MM.1S (cell line): Measurements from ENCODE around the gene SLC2A4RG.

Source experiments
- DNase-seq: peaks from one replicate; pipeline ENCODE4 v3.0.0-alpha.2; 2015
- H2AFZ ChIP-seq: fragments of 300-600 bp; sonication (generic); 2 replicates; pipeline ENCODE4 v1.6.0; 2016; ENCODE audit warnings: antibody characterized with exemption, low read length
- H3F3A ChIP-seq: fragments of 300-600 bp; sonication (generic); 2 replicates; pipeline ENCODE4 v1.6.1; 2016; ENCODE audit warnings: mild to moderate bottlenecking, antibody characterized with exemption, low read length, moderate library complexity, mixed read lengths; ENCODE audit not compliant: insufficient read depth
- H3K27ac ChIP-seq: fragments of 300-600 bp; sonication (generic); 2 replicates; pipeline ENCODE4 v1.5.1; 2016; ENCODE audit warnings: mild to moderate bottlenecking, low read length
- H3K27me3 ChIP-seq: fragments of 300-600 bp; sonication (generic); replicated peaks from 2 replicates; pipeline ENCODE4 v1.6.0; 2016; ENCODE audit warnings: low read length; ENCODE audit not compliant: insufficient read depth
- H3K36me3 ChIP-seq: fragments of 300-600 bp; sonication (generic); replicated peaks from 2 replicates; pipeline ENCODE4 v1.6.1; 2016; ENCODE audit warnings: mild to moderate bottlenecking, low read length, mixed read lengths; ENCODE audit not compliant: insufficient read depth
- H3K4me1 ChIP-seq: fragments of 300-600 bp; sonication (generic); 2 replicates; pipeline ENCODE4 v1.6.1; 2016; ENCODE audit warnings: low read length, mixed read lengths
- H3K4me2 ChIP-seq: fragments of 300-600 bp; sonication (generic); 2 replicates; pipeline ENCODE4 v1.6.0; 2016; ENCODE audit warnings: low read depth, low read length
- H3K4me3 ChIP-seq: fragments of 300-600 bp; sonication (generic); 2 replicates; pipeline ENCODE4 v1.5.1; 2016; ENCODE audit warnings: low read length, mixed read lengths
- H3K79me2 ChIP-seq: fragments of 300-600 bp; sonication (generic); 2 replicates; pipeline ENCODE4 v1.6.1; 2016; ENCODE audit warnings: mixed run types, low read length, mixed read lengths
- H3K9ac ChIP-seq: fragments of 300-600 bp; sonication (generic); 2 replicates; pipeline ENCODE4 v1.6.1; 2016; ENCODE audit warnings: low read length, mixed read lengths
- H3K9me2 ChIP-seq: fragments of 300-600 bp; sonication (generic); replicated peaks from 2 replicates; pipeline ENCODE4 v1.6.1; 2016; ENCODE audit warnings: mild to moderate bottlenecking, low read length, mixed read lengths; ENCODE audit not compliant: insufficient read depth
- H3K9me3 ChIP-seq: fragments of 300-600 bp; sonication (generic); replicated peaks from 2 replicates; pipeline ENCODE4 v1.6.1; 2016; ENCODE audit warnings: mild to moderate bottlenecking, low read length, mixed read lengths; ENCODE audit not compliant: insufficient read depth
- H4K20me1 ChIP-seq: fragments of 300-600 bp; sonication (generic); 2 replicates; pipeline ENCODE4 v1.6.1; 2016; ENCODE audit warnings: mild to moderate bottlenecking, low read length, moderate library complexity, mixed read lengths; ENCODE audit not compliant: insufficient read depth
- CTCF ChIP-seq: fragments of 300-600 bp; sonication (generic); IDR thresholded peaks from 2 replicates; pipeline ENCODE4 v1.5.1; 2016; ENCODE audit warnings: antibody characterized with exemption, low read length, mixed read lengths
- EZH2 ChIP-seq: fragments of 300-600 bp; sonication (generic); optimal IDR thresholded peaks from 2 replicates; pipeline ENCODE3; 2017; ENCODE audit warnings: low read depth, mild to moderate bottlenecking, antibody characterized with exemption, low read length, mixed read lengths
- EZH2phosphoT487 ChIP-seq: fragments of 300-600 bp; sonication (generic); IDR thresholded peaks from 2 replicates; pipeline ENCODE4 v1.6.1; 2018; ENCODE audit warnings: antibody characterized with exemption, low read length

The SLC2A4RG gene

GRCh38 chr20:63768591-63769515 is 29.3 kb downstream of the SLC2A4RG start:
- no peak overlapping the region for H2AFZ ChIP-seq
- no peak overlapping the region for H3K4me3 ChIP-seq
- TF ChIP-seq CTCF (no peak), EZH2phosphoT487 (no peak), EZH2 (no peak)
- no peaks in the 10 kb centered on the region for H3K9me3 ChIP-seq
- H3K27me3 ChIP-seq = peaks cover 73% of the 10 kb centered on the region
- H3F3A ChIP-seq = no peaks in the 10 kb centered on the region
- H3K4me2 ChIP-seq = no peak overlapping the region
- no peak overlapping the region for H3K27ac ChIP-seq
- H3K9ac ChIP-seq = no peak overlapping the region
- no peaks in the 10 kb centered on the region for H4K20me1 ChIP-seq
- H3K79me2 ChIP-seq = no peaks in the 10 kb centered on the region
- no peak for DNase-seq
- H3K36me3 ChIP-seq = no peaks in the 10 kb centered on the region
- H3K9me2 ChIP-seq = no peaks in the 10 kb centered on the region
- H3K4me1 ChIP-seq = no peaks in the 10 kb centered on the region; the same call in 1 of the 2 replicates

GRCh38 chr20:63769891-63770474 is 30.4 kb downstream of the SLC2A4RG start:
- H3K4me3 ChIP-seq = no peak overlapping the region
- H3K27ac ChIP-seq = no peak overlapping the region
- no peak for DNase-seq
- no peaks in the 10 kb centered on the region for H3K9me3 ChIP-seq
- H3K9me2 ChIP-seq = no peaks in the 10 kb centered on the region
- H3K79me2 ChIP-seq = no peaks in the 10 kb centered on the region
- H2AFZ ChIP-seq = no peak overlapping the region
- no peaks in the 10 kb centered on the region for H3F3A ChIP-seq
- H3K4me2 ChIP-seq = no peak overlapping the region
- TF ChIP-seq CTCF = no peak
- TF ChIP-seq EZH2phosphoT487 = no peak
- TF ChIP-seq EZH2 = no peak
- no peaks in the 10 kb centered on the region for H3K36me3 ChIP-seq
- H3K4me1 ChIP-seq = no peaks in the 10 kb centered on the region; the same call in 1 of the 2 replicates
- H4K20me1 ChIP-seq = no peaks in the 10 kb centered on the region
- H3K9ac ChIP-seq = no peak overlapping the region
- H3K27me3 ChIP-seq = peaks cover 69% of the 10 kb centered on the region

DNA sequence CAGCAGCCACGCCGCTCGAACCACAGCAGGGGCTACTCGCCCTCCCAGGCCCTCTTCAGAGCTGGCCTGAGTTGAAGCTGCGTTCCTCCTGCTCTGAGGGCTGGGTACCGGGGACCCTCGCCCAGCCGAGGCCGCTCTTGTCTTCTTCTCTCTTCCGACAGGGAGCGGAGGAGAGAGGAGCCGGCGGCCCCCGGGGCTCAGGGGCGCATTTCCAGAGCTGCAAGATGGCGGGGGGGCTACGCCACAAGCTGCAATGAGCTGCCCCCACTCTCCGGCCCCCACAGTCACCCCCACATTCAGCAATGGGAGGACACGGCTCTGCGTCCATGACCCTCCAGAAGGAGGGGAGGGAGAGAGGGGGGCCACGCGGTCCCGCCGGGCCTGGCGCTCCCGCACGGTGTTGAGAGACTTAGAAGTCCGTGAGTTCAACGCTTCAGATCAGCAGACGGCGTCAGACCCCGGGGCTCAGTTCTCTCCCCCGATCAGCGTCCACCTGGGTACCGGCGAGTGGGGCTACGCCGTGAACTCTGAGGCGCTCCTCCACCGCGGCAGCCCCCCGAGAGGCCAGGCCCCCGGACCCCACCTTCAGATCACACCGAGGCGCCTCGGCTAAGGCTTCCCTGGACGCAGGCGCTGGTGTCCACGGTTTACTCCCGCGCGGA is 31.6 kb downstream of the SLC2A4RG start:
- peaks cover 67% of the 10 kb centered on the region for H3K27me3 ChIP-seq
- H3K4me1 ChIP-seq = no peaks in the 10 kb centered on the region; the same call in 1 of the 2 replicates
- no peak for DNase-seq
- TF ChIP-seq EZH2 (no peak), EZH2phosphoT487 (no peak), CTCF (no peak)
- H3F3A ChIP-seq = no peaks in the 10 kb centered on the region
- H3K4me3 ChIP-seq = no peak overlapping the region
- H3K4me2 ChIP-seq = no peak overlapping the region
- no peak overlapping the region for H2AFZ ChIP-seq
- H3K9me2 ChIP-seq = no peaks in the 10 kb centered on the region
- no peaks in the 10 kb centered on the region for H4K20me1 ChIP-seq
- no peak overlapping the region for H3K27ac ChIP-seq
- no peaks in the 10 kb centered on the region for H3K79me2 ChIP-seq
- no peaks in the 10 kb centered on the region for H3K9me3 ChIP-seq
- H3K9ac ChIP-seq = no peak overlapping the region
- no peaks in the 10 kb centered on the region for H3K36me3 ChIP-seq
